Kidney (tissue), 14 donors: ENCODE measurements around the gene LIN37. TPM values are rescaled to one million over a fixed set of nuclear protein-coding genes. Genes with fewer than 3 reads are reported as not detected.
A peak's percentile ranks its signal among the peaks of the same experiment; 100 is the strongest.

Experiments
- DNase-seq, 5 donors: peaks; one replicate each; pipeline ENCODE4 v3.0.0-alpha.2; 2013 to 2020
- FAIRE-seq: peaks from 2 replicates; lab custom pipeline; 2012; peaks lifted over from hg19 to GRCh38; lab: Jason Lieb, UNC
- H3K27ac ChIP-seq, 2 donors: one replicate each; pipeline ENCODE4 v1.7.0; 2013; ENCODE audit warnings: low read depth in 2 of 2, low read length in 2 of 2, inconsistent platforms in 1 of 2
- H3K27me3 ChIP-seq: one replicate; pipeline ENCODE4 v1.7.1; 2013; ENCODE audit warnings: low read length, inconsistent platforms; ENCODE audit not compliant: control insufficient read depth, insufficient read depth
- H3K36me3 ChIP-seq, 3 donors: one replicate each; pipeline versions ENCODE4 v1.7.0 to v1.7.1; 2013; ENCODE audit warnings: low read length in 3 of 3, control low read depth in 1 of 3, inconsistent platforms in 1 of 3; ENCODE audit not compliant: insufficient read depth in 3 of 3, control insufficient read depth in 2 of 3
- H3K4me1 ChIP-seq, 3 donors: one replicate each; pipeline versions ENCODE4 v1.7.0 to v1.7.1; 2013; ENCODE audit warnings: low read length in 3 of 3, inconsistent platforms in 1 of 3, low read depth in 1 of 3; ENCODE audit not compliant: control insufficient read depth in 2 of 3, insufficient read depth in 2 of 3
- H3K4me3 ChIP-seq, 3 donors: one replicate each; pipeline versions ENCODE4 v1.7.0 to v1.8.1; 2013; ENCODE audit warnings: low read length in 3 of 3, control low read depth in 1 of 3, inconsistent platforms in 1 of 3
- H3K9ac ChIP-seq, 3 donors: one replicate each; pipeline versions ENCODE4 v1.7.0 to v1.7.1; 2013; ENCODE audit warnings: low read length in 3 of 3, control low read depth in 1 of 3, inconsistent platforms in 1 of 3
- H3K9me3 ChIP-seq, 3 donors: one replicate each; pipeline versions ENCODE4 v1.7.0 to v1.7.1; 2013; ENCODE audit warnings: low read length in 3 of 3, control low read depth in 1 of 3, inconsistent platforms in 1 of 3; ENCODE audit not compliant: control insufficient read depth in 2 of 3, insufficient read depth in 1 of 3
- CTCF ChIP-seq: IDR thresholded peaks from 3 replicates; pipeline ENCODE4 v1.5.1; 2012; ENCODE audit warnings: mild to moderate bottlenecking, moderate library complexity, borderline replicate concordance; ENCODE audit not compliant: insufficient read depth; ENCODE audit errors: extremely low read depth
- intact Hi-C: fragments of 100-400 bp; cut with DNase I; formaldehyde crosslinking; loops from one replicate; pipeline ENCODE4 v1.11.1; 2022
- polyA plus RNA-seq: library from polyadenylated mRNA; stranded (reverse); fragments of 350-450 nt; fragmentation: Illumina TruSeq; extraction: RNeasy Lipid Tissue Mini Kit (QIAGEN cat#74804); gene quantifications from one replicate; pipeline ENCODE4 v1.2.3, GENCODE V29; 2014; ENCODE audit warnings: low read depth, low replicate concordance; ENCODE audit not compliant: insufficient read depth
- total RNA-seq: library from RNA; stranded (reverse); fragmentation: NEBNext Ultra II Directional; extraction: Animal tissue kit (Norgen Biotek cat#: 25700); gene quantifications from one replicate; pipeline ENCODE4 v1.2.1, GENCODE V29; 2021
- donor health status: control.
- donor health status: control.
- donor health status: control.
- donor health status: control.
- donor health status: control.
- donor health status: DM: yes; HTN: yes; CAD: no.
- donor health status: Normal renal cell carcinoma (clear cell type).

LIN37 gene
- total and polyA plus RNA-seq, 2 donors from 2014 or later, result 11.2 to 11.4 TPM

- Histone ChIP-seq H3K9ac (no peak overlapping the region), H3K27ac (peak overlapping the region in 1 of 2 donors; percentile 54), H3K4me1 (peaks cover 0 to 8% (median 0%) of the 10 kb centered on the region in 3 donors), H3K27me3 (no peaks in the 10 kb centered on the region), H3K4me3 (no peak overlapping the region), H3K36me3 (peaks cover 0 to 22% (median 10%) of the 10 kb centered on the region in 3 donors), H3K9me3 (no peaks in the 10 kb centered on the region)
- DNase-seq, result peak in 1 of 5 donors; percentile 48
- TF ChIP-seq CTCF, result no peak
- intact Hi-C loops, result no loop called here
- no peak for FAIRE-seq
Measured at GRCh38 chr19:35754370-35755130, 6.2 kb downstream of the LIN37 start.

GRCh38 chr19:35755131-35755549 lies 6.8 kb downstream of the LIN37 start:
- H3K27me3 ChIP-seq, result no peaks in the 10 kb centered on the region
- peaks cover 0 to 22% (median 10%) of the 10 kb centered on the region in 3 donors for H3K36me3 ChIP-seq
- H3K9ac ChIP-seq, result no peak overlapping the region
- H3K4me1 ChIP-seq, result peaks cover 0 to 8% (median 0%) of the 10 kb centered on the region in 3 donors
- H3K4me3 ChIP-seq, result no peak overlapping the region
- peak overlapping the region; percentile 22 to 54 for H3K27ac ChIP-seq
- H3K9me3 ChIP-seq, result no peaks in the 10 kb centered on the region
- DNase-seq, result peak in 1 of 5 donors; percentile 64
- FAIRE-seq, result no peak
- intact Hi-C loops, result no loop called here
- no peak for TF ChIP-seq CTCF

GRCh38 chr19:35755550-35756376 lies 7.4 kb downstream of the LIN37 start:
- Histone ChIP-seq H3K9ac (peak overlapping the region in 2 of 3 donors; percentile 27 to 51), H3K9me3 (no peaks in the 10 kb centered on the region), H3K36me3 (peaks cover 0 to 22% (median 10%) of the 10 kb centered on the region in 3 donors), H3K27ac (peak overlapping the region; percentile 86), H3K4me1 (peaks cover 0 to 8% (median 0%) of the 10 kb centered on the region in 3 donors), H3K4me3 (peak overlapping the region in 2 of 3 donors; percentile 26 to 41), H3K27me3 (no peaks in the 10 kb centered on the region)
- TF ChIP-seq CTCF, result no peak
- intact Hi-C loops, result no loop called here
- DNase-seq (peak; percentile 22 to 95 (median 70)), FAIRE-seq (no peak)
